ENCODE results near the gene HSD17B3.

HSD17B3 gene

DNA sequence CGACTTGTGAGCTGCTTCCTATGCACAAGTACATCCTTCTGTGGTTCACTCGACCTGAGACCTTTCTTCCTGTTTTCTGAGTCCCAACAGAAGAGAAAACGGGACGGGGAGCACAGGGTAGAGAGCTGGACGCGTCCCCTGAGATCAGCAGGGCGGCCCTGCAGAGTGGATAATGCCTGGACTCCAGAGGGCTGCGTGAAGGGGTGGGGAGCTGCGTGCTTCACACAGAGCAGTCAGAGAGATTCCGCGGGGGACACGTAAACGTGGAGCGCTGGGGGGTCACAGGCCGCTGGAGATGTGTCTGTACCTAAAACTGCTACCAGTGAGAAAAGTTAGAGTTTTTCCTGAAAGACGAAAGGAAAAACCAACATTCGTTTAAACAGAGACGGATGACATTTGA lies 46.3 kb downstream of the HSD17B3 start:
- in situ Hi-C loops (cut with HindIII; ENCODE audit: low sequenced_read_pairs) = no loop called here
- no peak overlapping the region for H3K4me3 ChIP-seq (ENCODE audit: low read depth, low read length)
- TF ChIP-seq, protein P1, sequence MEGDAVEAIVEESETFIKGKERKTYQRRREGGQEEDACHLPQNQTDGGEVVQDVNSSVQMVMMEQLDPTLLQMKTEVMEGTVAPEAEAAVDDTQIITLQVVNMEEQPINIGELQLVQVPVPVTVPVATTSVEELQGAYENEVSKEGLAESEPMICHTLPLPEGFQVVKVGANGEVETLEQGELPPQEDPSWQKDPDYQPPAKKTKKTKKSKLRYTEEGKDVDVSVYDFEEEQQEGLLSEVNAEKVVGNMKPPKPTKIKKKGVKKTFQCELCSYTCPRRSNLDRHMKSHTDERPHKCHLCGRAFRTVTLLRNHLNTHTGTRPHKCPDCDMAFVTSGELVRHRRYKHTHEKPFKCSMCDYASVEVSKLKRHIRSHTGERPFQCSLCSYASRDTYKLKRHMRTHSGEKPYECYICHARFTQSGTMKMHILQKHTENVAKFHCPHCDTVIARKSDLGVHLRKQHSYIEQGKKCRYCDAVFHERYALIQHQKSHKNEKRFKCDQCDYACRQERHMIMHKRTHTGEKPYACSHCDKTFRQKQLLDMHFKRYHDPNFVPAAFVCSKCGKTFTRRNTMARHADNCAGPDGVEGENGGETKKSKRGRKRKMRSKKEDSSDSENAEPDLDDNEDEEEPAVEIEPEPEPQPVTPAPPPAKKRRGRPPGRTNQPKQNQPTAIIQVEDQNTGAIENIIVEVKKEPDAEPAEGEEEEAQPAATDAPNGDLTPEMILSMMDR (IDR thresholded peaks at IDR 0.05; ENCODE audit: low read depth, low read length) = no peak
- no peak for DNase-seq (ENCODE audit: low read depth, low spot score)

GRCh38 chr9:96253059-96253696 lies 48.8 kb downstream of the HSD17B3 start:
- TF ChIP-seq, protein P1 (IDR thresholded peaks at IDR 0.05; ENCODE audit: low read depth, low read length) = no peak
- in situ Hi-C loops (cut with HindIII; ENCODE audit: low sequenced_read_pairs) = no loop called here
- no peak for DNase-seq (ENCODE audit: low read depth, low spot score)
- H3K4me3 ChIP-seq (ENCODE audit: low read depth, low read length) = no peak overlapping the region

GRCh38 chr9:96251451-96251850 lies 50.5 kb downstream of the HSD17B3 start:
- in situ Hi-C loops (cut with HindIII; ENCODE audit: low sequenced_read_pairs) = no loop called here
- TF ChIP-seq, protein P1 (IDR thresholded peaks at IDR 0.05; ENCODE audit: low read depth, low read length) = no peak
- no peak for DNase-seq (ENCODE audit: low read depth, low spot score)

DNA sequence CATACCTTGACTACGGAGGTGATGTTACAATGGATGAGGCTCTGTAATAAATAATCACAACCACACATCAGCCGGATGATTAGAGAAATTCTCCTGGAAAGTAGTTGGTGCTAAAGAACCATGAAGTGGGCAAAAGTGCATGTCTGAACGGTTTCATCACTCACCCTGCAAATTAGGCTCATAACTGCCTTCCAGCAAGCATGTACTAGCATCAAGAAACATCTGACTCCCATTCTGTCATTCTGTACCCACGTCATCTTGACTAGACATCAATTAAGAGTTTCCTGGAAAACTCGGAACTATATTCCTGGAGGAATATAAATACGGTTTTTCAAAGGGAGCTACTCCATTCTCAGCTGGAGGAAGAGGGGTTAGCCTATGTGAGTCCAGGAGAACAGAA lies 52.2 kb downstream of the HSD17B3 start:
- in situ Hi-C loops (cut with HindIII; ENCODE audit: low sequenced_read_pairs) = no loop called here
- no peak overlapping the region for H3K4me3 ChIP-seq (ENCODE audit: low read depth, low read length)
- DNase-seq (ENCODE audit: low read depth, low spot score) = no peak
- TF ChIP-seq, protein P1 (IDR thresholded peaks at IDR 0.05; ENCODE audit: low read depth, low read length) = no peak

More at GRCh38 chr9:96251451-96251850, 50.5 kb downstream of the HSD17B3 start:
- no peak overlapping the region for H3K4me3 ChIP-seq (ENCODE audit: low read depth, low read length)

DNA sequence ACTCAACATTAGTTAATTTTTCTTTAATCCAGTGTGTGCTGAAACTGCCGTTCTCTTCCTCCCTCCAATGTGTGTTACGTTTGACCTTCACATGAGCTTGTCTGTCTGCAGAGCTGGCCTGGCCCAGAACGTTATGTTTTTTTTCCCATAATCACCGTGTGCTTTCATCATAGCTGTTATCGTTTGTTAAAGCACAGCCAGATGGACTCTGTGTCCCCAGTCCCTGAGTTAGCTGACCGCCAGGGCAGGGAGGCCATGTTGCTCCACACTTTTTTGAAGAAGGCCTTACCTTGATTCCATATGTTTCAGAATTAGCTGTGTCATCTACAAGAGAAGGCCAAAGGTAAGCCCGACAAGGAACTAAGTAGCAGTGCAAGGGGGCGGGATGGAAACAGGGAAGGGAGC lies 55.7 kb downstream of the HSD17B3 start:
- no peak for DNase-seq (ENCODE audit: low read depth, low spot score)
- in situ Hi-C loops (cut with HindIII; ENCODE audit: low sequenced_read_pairs) = no loop called here
- TF ChIP-seq, protein P1 (IDR thresholded peaks at IDR 0.05; ENCODE audit: low read depth, low read length) = no peak
- H3K4me3 ChIP-seq (ENCODE audit: low read depth, low read length) = no peak overlapping the region

DNA sequence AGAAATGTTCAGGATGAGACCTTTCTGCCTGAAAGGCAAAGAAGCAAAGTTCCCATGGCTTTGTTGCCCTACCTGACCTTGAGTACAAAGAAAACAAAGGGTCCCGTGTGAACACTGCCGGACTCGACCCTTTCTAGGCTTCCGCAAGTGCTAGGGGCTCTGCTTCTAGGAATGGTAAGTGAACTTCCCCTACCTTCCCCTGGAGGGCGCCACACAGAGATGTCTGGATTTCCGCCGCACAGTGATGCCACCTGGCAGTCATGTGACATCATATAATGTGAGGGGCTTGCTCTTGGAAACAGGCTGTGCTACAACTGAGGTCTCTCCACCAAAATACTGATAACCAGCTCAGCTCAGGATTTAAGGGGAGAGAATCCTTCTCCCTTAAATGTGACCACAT lies 56.6 kb downstream of the HSD17B3 start:
- no peak overlapping the region for H3K4me3 ChIP-seq (ENCODE audit: low read depth, low read length)
- no peak for DNase-seq (ENCODE audit: low read depth, low spot score)
- in situ Hi-C loops (cut with HindIII; ENCODE audit: low sequenced_read_pairs) = no loop called here
- TF ChIP-seq, protein P1 (IDR thresholded peaks at IDR 0.05; ENCODE audit: low read depth, low read length) = peak; percentile 13
